Fibroblast of the aortic adventitia (primary cell): Measurements from ENCODE around the gene MRPL49. TPM values are rescaled to one million over a fixed set of nuclear protein-coding genes. Genes with fewer than 3 reads are reported as not detected.

Experiments used
- DNase-seq: peaks from one replicate; pipeline ENCODE4 v3.0.0-alpha.2; 2010; ENCODE audit warnings: low read depth
- H3K4me3 ChIP-seq: 2 replicates; pipeline ENCODE4 v1.5.1; 2011; ENCODE audit warnings: low read depth, mild to moderate bottlenecking, control low read depth, low read length, moderate library complexity
- total RNA-seq: library from RNA; depleted of rRNA; stranded (reverse); fragments of >200 nt; gene quantifications from 2 replicates; pipeline ENCODE4 v1.2.3, GENCODE V29; 2012; ENCODE audit warnings: low replicate concordance
- TF ChIP-seq, protein P1 (sequence below): IDR thresholded peaks from 2 replicates; pipeline ENCODE4 v1.5.1; 2011; ENCODE audit warnings: mild to moderate bottlenecking, low read length, control low read depth, inconsistent platforms; ENCODE audit not compliant: insufficient read depth

MRPL49 gene
- total RNA-seq, 1 donor: 34.7 TPM

DNA sequence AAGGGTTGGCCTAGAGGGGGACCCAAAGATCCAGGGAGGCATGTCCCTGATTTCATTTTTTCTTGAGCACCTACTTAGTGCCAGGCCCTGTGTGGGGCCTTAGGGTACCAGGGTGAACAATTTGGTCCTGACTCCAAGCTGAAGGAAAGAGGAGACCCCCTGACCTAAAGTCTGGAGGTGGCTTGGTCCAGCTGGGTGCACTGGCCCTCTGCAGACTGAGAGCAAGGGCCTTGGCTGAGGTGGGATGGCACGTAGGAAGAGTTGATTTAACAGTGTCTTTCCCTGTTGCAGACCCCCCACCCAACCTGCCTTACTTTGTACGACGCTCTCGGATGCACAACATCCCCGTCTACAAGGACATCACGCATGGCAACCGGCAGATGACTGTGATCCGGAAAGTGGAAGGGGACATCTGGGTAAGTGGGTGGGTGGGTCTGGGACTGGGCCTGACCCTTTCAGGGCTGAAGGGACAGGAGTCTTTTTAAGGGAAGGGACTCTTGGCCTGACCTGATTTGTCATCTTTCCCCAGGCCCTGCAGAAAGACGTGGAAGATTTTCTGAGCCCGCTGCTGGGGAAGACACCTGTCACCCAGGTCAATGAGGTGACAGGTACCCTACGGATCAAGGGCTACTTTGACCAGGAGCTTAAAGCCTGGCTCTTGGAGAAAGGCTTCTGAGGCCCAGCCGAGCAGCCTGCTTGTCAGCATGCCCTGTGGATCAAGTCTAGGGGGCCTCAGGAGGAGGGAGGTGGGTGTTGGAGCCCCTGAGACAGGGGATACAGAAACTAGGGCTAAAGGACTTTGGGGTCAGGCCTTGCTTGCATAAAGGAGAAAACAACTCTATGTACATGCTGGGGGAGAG, 3.3 kb downstream of the MRPL49 start:
- TF ChIP-seq, protein P1, sequence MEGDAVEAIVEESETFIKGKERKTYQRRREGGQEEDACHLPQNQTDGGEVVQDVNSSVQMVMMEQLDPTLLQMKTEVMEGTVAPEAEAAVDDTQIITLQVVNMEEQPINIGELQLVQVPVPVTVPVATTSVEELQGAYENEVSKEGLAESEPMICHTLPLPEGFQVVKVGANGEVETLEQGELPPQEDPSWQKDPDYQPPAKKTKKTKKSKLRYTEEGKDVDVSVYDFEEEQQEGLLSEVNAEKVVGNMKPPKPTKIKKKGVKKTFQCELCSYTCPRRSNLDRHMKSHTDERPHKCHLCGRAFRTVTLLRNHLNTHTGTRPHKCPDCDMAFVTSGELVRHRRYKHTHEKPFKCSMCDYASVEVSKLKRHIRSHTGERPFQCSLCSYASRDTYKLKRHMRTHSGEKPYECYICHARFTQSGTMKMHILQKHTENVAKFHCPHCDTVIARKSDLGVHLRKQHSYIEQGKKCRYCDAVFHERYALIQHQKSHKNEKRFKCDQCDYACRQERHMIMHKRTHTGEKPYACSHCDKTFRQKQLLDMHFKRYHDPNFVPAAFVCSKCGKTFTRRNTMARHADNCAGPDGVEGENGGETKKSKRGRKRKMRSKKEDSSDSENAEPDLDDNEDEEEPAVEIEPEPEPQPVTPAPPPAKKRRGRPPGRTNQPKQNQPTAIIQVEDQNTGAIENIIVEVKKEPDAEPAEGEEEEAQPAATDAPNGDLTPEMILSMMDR: no peak
- DNase-seq: no peak
- H3K4me3 ChIP-seq: no peak overlapping the region

DNA sequence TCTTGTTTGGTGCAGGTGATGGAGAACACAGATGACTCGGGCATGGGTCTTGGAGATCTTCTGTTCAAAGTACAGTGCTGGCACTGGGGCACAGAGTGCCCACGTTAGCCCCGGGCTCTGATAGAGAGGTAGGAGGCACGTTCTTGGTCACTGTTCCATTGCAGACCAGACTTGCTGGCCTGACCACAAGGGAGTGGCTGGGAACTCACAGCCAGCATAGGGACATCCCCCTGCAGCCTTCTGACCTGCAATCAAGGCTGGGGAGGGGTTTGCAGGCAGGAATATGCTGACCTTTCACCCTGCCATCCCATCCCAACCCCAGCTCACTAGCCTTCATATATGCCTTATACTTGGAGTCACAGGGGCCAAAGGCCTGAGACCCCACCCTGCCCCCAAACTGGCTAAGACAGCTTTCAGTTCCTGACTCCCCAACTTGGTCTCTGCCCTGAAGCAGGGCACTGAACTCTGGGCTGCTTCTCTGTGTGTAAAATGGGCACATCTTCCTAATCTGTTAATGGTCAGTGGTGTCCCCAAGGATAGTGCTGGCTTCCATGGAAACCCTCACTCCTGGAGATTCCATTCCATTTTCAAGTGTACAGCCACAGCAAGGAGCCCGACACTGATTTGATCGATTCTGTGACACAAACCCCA, 4.6 kb downstream of the MRPL49 start:
- no peak for DNase-seq
- H3K4me3 ChIP-seq: no peak overlapping the region
- TF ChIP-seq, protein P1: no peak

DNA sequence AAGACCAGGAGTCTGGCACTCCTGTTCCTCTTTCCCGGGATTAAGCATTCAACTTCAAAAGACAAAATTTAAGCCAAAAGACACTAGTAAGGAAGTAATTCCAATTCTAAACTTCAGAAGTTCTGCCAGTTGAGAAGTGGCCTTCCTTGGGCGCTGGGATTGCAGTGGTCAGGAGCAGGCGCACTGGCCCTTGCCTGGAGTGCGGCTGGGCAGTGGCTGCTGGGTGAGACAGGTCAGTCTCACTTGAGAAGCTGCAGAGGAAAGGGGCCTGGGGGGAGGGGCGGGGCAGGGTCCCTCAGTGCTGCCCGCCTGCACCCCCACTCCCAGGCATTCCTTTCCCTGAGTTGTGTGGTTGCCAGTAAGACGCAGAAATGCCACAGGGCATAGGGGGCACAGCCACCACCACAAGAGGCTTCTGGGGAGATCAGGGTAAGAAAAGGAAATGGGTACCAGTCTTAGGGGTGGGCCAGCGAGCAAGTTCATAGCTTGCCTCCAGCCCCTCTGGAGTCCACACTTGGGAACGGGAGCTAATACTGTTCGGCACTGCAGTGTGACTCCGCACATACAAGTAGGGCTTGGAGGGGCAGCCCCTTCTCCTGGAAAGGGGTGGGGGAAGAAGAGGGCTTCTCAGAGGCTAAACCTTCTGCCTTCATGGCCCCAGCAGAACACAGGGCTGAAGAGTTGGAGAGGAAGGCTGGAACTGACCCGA, 5.5 kb downstream of the MRPL49 start:
- no peak for DNase-seq
- H3K4me3 ChIP-seq: no peak overlapping the region
- TF ChIP-seq, protein P1: no peak

DNA sequence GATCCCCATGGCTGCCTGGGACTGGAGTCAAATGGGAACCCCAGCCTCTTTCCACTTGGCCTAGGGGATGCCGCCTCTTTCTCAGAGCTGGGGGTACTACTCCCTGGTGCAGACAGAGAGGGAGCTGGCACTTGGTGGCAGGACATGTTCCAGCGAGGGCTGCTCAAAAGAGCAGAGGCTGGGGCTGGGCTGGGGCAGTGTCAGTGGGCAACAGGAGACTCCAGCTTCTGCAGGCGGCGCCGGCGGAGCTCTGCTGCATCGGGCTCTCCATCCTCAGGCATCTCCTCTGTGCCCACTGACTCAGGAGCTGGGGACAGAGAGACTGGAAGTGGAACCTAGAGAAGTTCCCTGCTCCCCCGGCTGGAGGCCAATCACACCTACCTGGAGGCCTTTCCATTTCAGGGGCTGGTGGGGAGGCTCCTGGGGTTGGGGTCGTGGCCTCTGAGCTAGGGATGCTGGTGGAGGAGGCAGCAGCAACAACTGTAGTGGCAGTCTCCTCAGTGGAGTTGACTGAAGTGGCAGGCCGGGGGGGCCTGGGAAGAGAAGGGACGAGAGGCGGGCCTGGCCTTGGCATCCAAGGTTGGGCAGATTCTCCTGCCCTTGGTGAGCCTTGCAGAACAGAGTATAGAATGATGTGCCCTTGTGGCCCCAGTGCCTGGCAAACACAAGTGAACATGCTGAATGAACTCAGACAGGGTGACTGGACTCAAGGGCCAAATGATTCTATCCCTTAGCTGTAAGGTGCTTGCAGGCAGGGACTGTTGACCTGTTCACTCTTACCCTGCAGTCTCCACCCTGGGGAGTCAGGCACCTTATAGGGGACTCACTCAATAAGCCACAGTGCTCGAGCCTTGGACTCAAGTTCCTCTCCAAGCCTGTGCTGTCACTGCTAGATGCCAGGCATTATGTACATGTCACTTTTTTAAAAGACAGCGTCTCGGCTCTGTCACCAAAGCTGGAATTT, 6.3 kb downstream of the MRPL49 start:
- TF ChIP-seq, protein P1: no peak
- no peak for DNase-seq
- no peak overlapping the region for H3K4me3 ChIP-seq

DNA sequence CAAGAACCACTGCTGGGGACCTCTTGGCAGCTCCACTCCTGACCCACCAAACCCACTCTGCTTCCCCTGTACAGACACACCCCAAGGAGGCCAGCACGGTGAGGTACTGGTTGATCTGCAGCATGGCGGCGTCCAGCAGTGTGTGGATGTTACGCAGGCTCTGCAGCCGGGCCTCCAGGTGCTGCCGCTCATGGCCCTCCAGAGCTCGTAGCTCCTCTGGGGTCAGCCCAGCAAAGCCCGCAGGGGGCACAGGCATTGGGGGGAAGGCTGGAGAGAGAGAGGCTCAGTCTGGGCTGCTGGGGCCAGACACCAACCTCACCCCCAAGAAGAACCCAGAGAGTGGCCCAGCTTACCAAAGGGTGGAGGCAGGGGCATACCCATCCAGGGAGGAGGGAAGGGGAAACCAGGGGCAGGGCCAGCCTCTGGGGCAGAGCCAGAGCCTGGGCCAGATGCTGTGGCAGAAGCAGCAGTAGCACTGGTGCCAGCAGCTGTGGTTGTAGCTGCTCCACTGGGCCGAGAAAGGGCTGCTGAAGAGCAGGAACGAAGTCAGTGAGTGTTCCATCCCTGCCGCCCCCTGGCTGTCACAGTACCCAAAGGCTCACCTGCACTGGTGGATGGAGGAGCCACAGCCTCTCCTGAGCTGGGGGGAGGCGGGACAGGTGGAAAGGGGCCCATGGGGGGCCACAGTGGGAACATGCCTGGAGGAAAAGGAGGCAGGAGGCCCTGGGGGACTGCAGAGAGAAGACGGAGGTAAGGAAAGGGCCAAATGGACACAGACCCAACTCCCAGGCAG, 7.7 kb downstream of the MRPL49 start:
- no peak overlapping the region for H3K4me3 ChIP-seq
- no peak for DNase-seq
- TF ChIP-seq, protein P1: no peak
